ENCODE results near the gene CTNNA2. TPM values are rescaled to one million over a fixed set of nuclear protein-coding genes. Genes with fewer than 3 reads are reported as not detected.

The CTNNA2 gene
- total and polyA plus RNA-seq, 7 experiments from 2014 or later = not detected

GRCh38 chr2:80437959-80438358 is 925.1 kb downstream of the CTNNA2 start:
- Histone ChIP-seq H3K27ac (ENCODE audit: low read depth, low read length) (no peak overlapping the region), H3K4me3 (ENCODE audit: low read length) (no peak overlapping the region), H3K27me3 (ENCODE audit: control insufficient read depth in 2 of 2, insufficient read depth in 2 of 2, low read length in 2 of 2) (no peaks in the 10 kb centered on the region), H3K36me3 (ENCODE audit: control insufficient read depth in 2 of 3, insufficient read depth in 3 of 3, low read length in 3 of 3) (no peaks in the 10 kb centered on the region), H3K4me1 (ENCODE audit: control insufficient read depth in 2 of 2, insufficient read depth in 2 of 2, low read length in 2 of 2) (no peaks in the 10 kb centered on the region), H3K9me3 (ENCODE audit: control insufficient read depth in 2 of 3, low read length in 3 of 3) (peaks cover 0 to 3% (median 0%) of the 10 kb centered on the region in 3 experiments)
- intact Hi-C loops (cut with micrococcal nuclease) = no loop called here
- DNase-seq = no peak
- ChIA-PET CTCF (no interaction called here), POLR2A (no interaction called here)
- Mint-ChIP-seq H3K27ac (no peak overlapping the region), H3K9me3 (peaks cover 0 to 11% (median 3%) of the 10 kb centered on the region in 11 donors), H3K4me1 (no peaks in the 10 kb centered on the region), H3K4me3 (no peak overlapping the region), H3K36me3 (no peaks in the 10 kb centered on the region), H3K27me3 (peaks cover 0 to 4% (median 0%) of the 10 kb centered on the region in 5 donors)
- no peak for ATAC-seq

- Histone ChIP-seq H3K4me3 (ENCODE audit: low read length) (no peak overlapping the region), H3K9me3 (ENCODE audit: control insufficient read depth in 2 of 3, low read length in 3 of 3) (peaks cover 0 to 3% (median 0%) of the 10 kb centered on the region in 3 experiments), H3K27me3 (ENCODE audit: control insufficient read depth in 2 of 2, insufficient read depth in 2 of 2, low read length in 2 of 2) (no peaks in the 10 kb centered on the region), H3K27ac (ENCODE audit: low read depth, low read length) (no peak overlapping the region), H3K36me3 (ENCODE audit: control insufficient read depth in 2 of 3, insufficient read depth in 3 of 3, low read length in 3 of 3) (no peaks in the 10 kb centered on the region), H3K4me1 (ENCODE audit: control insufficient read depth in 2 of 2, insufficient read depth in 2 of 2, low read length in 2 of 2) (no peaks in the 10 kb centered on the region)
- ChIA-PET POLR2A (no interaction called here), CTCF (no interaction called here)
- H3K4me3 Mint-ChIP-seq = no peak overlapping the region
- no peak overlapping the region for H3K27ac Mint-ChIP-seq
- peaks cover 0 to 11% (median 3%) of the 10 kb centered on the region in 11 donors for H3K9me3 Mint-ChIP-seq
- H3K27me3 Mint-ChIP-seq = peaks cover 0 to under 1% (median 0%) of the 10 kb centered on the region in 5 donors
- DNase-seq = no peak
- H3K4me1 Mint-ChIP-seq = no peaks in the 10 kb centered on the region
- no peaks in the 10 kb centered on the region for H3K36me3 Mint-ChIP-seq
- ATAC-seq = no peak
- intact Hi-C loops (cut with micrococcal nuclease) = no loop called here
Observed at GRCh38 chr2:80438686-80439085, 925.8 kb downstream of the CTNNA2 start.

- H3K27ac Mint-ChIP-seq = no peak overlapping the region
- H3K4me1 ChIP-seq (ENCODE audit: control insufficient read depth in 2 of 2, insufficient read depth in 2 of 2, low read length in 2 of 2) = no peaks in the 10 kb centered on the region
- H3K9me3 ChIP-seq (ENCODE audit: control insufficient read depth in 2 of 3, low read length in 3 of 3) = peaks cover 0 to 8% (median 0%) of the 10 kb centered on the region in 3 experiments
- peaks cover 0 to 8% (median 0%) of the 10 kb centered on the region in 5 donors for H3K36me3 Mint-ChIP-seq
- peaks cover 0 to 25% (median 8%) of the 10 kb centered on the region in 11 donors for H3K9me3 Mint-ChIP-seq
- H3K4me1 Mint-ChIP-seq = no peaks in the 10 kb centered on the region
- H3K27me3 ChIP-seq (ENCODE audit: control insufficient read depth in 2 of 2, insufficient read depth in 2 of 2, low read length in 2 of 2) = no peaks in the 10 kb centered on the region
- DNase-seq (no peak), ATAC-seq (no peak)
- no peaks in the 10 kb centered on the region for H3K27me3 Mint-ChIP-seq
- H3K4me3 Mint-ChIP-seq = no peak overlapping the region
- ChIA-PET CTCF (no interaction called here), POLR2A (no interaction called here)
- H3K27ac ChIP-seq (ENCODE audit: low read depth, low read length) = no peak overlapping the region
- no peak overlapping the region for H3K4me3 ChIP-seq (ENCODE audit: low read length)
- no peaks in the 10 kb centered on the region for H3K36me3 ChIP-seq (ENCODE audit: control insufficient read depth in 2 of 3, insufficient read depth in 3 of 3, low read length in 3 of 3)
- intact Hi-C loops (cut with micrococcal nuclease) = no loop called here
Observed at GRCh38 chr2:80454628-80455027, 941.8 kb downstream of the CTNNA2 start.

GRCh38 chr2:80459028-80459427 is 946.2 kb downstream of the CTNNA2 start:
- H3K27ac Mint-ChIP-seq = no peak overlapping the region
- ATAC-seq (no peak), DNase-seq (no peak)
- Histone ChIP-seq H3K4me1 (ENCODE audit: control insufficient read depth in 2 of 2, insufficient read depth in 2 of 2, low read length in 2 of 2) (no peaks in the 10 kb centered on the region), H3K9me3 (ENCODE audit: control insufficient read depth in 2 of 3, low read length in 3 of 3) (peaks cover 0 to 8% (median 0%) of the 10 kb centered on the region in 3 experiments), H3K27me3 (ENCODE audit: control insufficient read depth in 2 of 2, insufficient read depth in 2 of 2, low read length in 2 of 2) (no peaks in the 10 kb centered on the region), H3K27ac (ENCODE audit: low read depth, low read length) (no peak overlapping the region), H3K4me3 (ENCODE audit: low read length) (no peak overlapping the region), H3K36me3 (ENCODE audit: control insufficient read depth in 2 of 3, insufficient read depth in 3 of 3, low read length in 3 of 3) (no peaks in the 10 kb centered on the region)
- POLR2A ChIA-PET = no interaction called here
- H3K36me3 Mint-ChIP-seq = peaks cover 0 to 3% (median 0%) of the 10 kb centered on the region in 5 donors
- peaks cover 0 to 30% (median 9%) of the 10 kb centered on the region in 11 donors for H3K9me3 Mint-ChIP-seq
- H3K4me3 Mint-ChIP-seq = no peak overlapping the region
- H3K27me3 Mint-ChIP-seq = no peaks in the 10 kb centered on the region
- H3K4me1 Mint-ChIP-seq = no peaks in the 10 kb centered on the region
- intact Hi-C loops (cut with micrococcal nuclease) = no loop called here
- CTCF ChIA-PET = no interaction called here

GRCh38 chr2:80461505-80462197 is 948.8 kb downstream of the CTNNA2 start:
- H3K9me3 ChIP-seq (ENCODE audit: control insufficient read depth in 2 of 3, low read length in 3 of 3) = no peaks in the 10 kb centered on the region
- Mint-ChIP-seq H3K27me3 (no peaks in the 10 kb centered on the region), H3K36me3 (peaks cover 0 to 4% (median 0%) of the 10 kb centered on the region in 5 donors), H3K4me1 (no peaks in the 10 kb centered on the region), H3K4me3 (no peak overlapping the region), H3K27ac (no peak overlapping the region), H3K9me3 (peaks cover 1 to 25% (median 9%) of the 10 kb centered on the region in 11 donors)
- H3K4me1 ChIP-seq (ENCODE audit: control insufficient read depth in 2 of 2, insufficient read depth in 2 of 2, low read length in 2 of 2) = no peaks in the 10 kb centered on the region
- H3K27me3 ChIP-seq (ENCODE audit: control insufficient read depth in 2 of 2, insufficient read depth in 2 of 2, low read length in 2 of 2) = no peaks in the 10 kb centered on the region
- ATAC-seq (no peak), DNase-seq (no peak)
- H3K27ac ChIP-seq (ENCODE audit: low read depth, low read length) = no peak overlapping the region
- no peaks in the 10 kb centered on the region for H3K36me3 ChIP-seq (ENCODE audit: control insufficient read depth in 2 of 3, insufficient read depth in 3 of 3, low read length in 3 of 3)
- H3K4me3 ChIP-seq (ENCODE audit: low read length) = no peak overlapping the region
- CTCF ChIA-PET = no interaction called here
- POLR2A ChIA-PET = no interaction called here
- intact Hi-C loops (cut with micrococcal nuclease) = no loop called here

GRCh38 chr2:80462654-80463053 is 949.8 kb downstream of the CTNNA2 start:
- intact Hi-C loops (cut with micrococcal nuclease) = no loop called here
- Mint-ChIP-seq H3K27me3 (no peaks in the 10 kb centered on the region), H3K4me3 (no peak overlapping the region), H3K9me3 (peaks cover 1 to 28% (median 11%) of the 10 kb centered on the region in 11 donors), H3K27ac (no peak overlapping the region), H3K4me1 (no peaks in the 10 kb centered on the region), H3K36me3 (peaks cover 0 to 4% (median 0%) of the 10 kb centered on the region in 5 donors)
- Histone ChIP-seq H3K36me3 (ENCODE audit: control insufficient read depth in 2 of 3, insufficient read depth in 3 of 3, low read length in 3 of 3) (no peaks in the 10 kb centered on the region), H3K27ac (ENCODE audit: low read depth, low read length) (no peak overlapping the region), H3K27me3 (ENCODE audit: control insufficient read depth in 2 of 2, insufficient read depth in 2 of 2, low read length in 2 of 2) (no peaks in the 10 kb centered on the region), H3K4me3 (ENCODE audit: low read length) (no peak overlapping the region), H3K9me3 (ENCODE audit: control insufficient read depth in 2 of 3, low read length in 3 of 3) (peaks cover 0 to 3% (median 0%) of the 10 kb centered on the region in 3 experiments), H3K4me1 (ENCODE audit: control insufficient read depth in 2 of 2, insufficient read depth in 2 of 2, low read length in 2 of 2) (no peaks in the 10 kb centered on the region)
- ATAC-seq (no peak), DNase-seq (no peak)
- ChIA-PET POLR2A (no interaction called here), CTCF (no interaction called here)

- Histone ChIP-seq H3K4me3 (ENCODE audit: low read length) (no peak overlapping the region), H3K36me3 (ENCODE audit: control insufficient read depth in 2 of 3, insufficient read depth in 3 of 3, low read length in 3 of 3) (no peaks in the 10 kb centered on the region), H3K27me3 (ENCODE audit: control insufficient read depth in 2 of 2, insufficient read depth in 2 of 2, low read length in 2 of 2) (no peaks in the 10 kb centered on the region), H3K4me1 (ENCODE audit: control insufficient read depth in 2 of 2, insufficient read depth in 2 of 2, low read length in 2 of 2) (no peaks in the 10 kb centered on the region), H3K27ac (ENCODE audit: low read depth, low read length) (no peak overlapping the region), H3K9me3 (ENCODE audit: control insufficient read depth in 2 of 3, low read length in 3 of 3) (peaks cover 0 to 3% (median 0%) of the 10 kb centered on the region in 3 experiments)
- H3K9me3 Mint-ChIP-seq = peaks cover 0 to 35% (median 11%) of the 10 kb centered on the region in 11 donors
- no peaks in the 10 kb centered on the region for H3K4me1 Mint-ChIP-seq
- intact Hi-C loops (cut with micrococcal nuclease) = no loop called here
- no peak for ATAC-seq
- no peaks in the 10 kb centered on the region for H3K27me3 Mint-ChIP-seq
- H3K36me3 Mint-ChIP-seq = peaks cover 0 to 4% (median 0%) of the 10 kb centered on the region in 5 donors
- no peak overlapping the region for H3K4me3 Mint-ChIP-seq
- POLR2A ChIA-PET = no interaction called here
- no peak overlapping the region for H3K27ac Mint-ChIP-seq
- DNase-seq = no peak
- CTCF ChIA-PET = no interaction called here
Observed at GRCh38 chr2:80464275-80464674, 951.4 kb downstream of the CTNNA2 start.
